Glutamatergic neuron (in vitro differentiated cells): ENCODE data around the gene TMEM207. TPM values are rescaled to one million over a fixed set of nuclear protein-coding genes. Genes with fewer than 3 reads are reported as not detected.
"Not testable (repeated sequence)": the region's sequence is repeated elsewhere in the genome, so short reads cannot be mapped to it uniquely, and the experiment has no call there.

Source experiments
- DNase-seq: peaks from one replicate; pipeline ENCODE4 v3.0.0; 2022
- H3K27ac Mint-ChIP-seq: one replicate; pipeline ENCODE4 v1.8.0; 2020; ENCODE audit warnings: mild to moderate bottlenecking, mixed read lengths, inconsistent platforms; ENCODE audit not compliant: unreplicated experiment
- H3K27me3 Mint-ChIP-seq: one replicate; pipeline ENCODE4 v1.8.0; 2020; ENCODE audit warnings: mild to moderate bottlenecking, moderate library complexity, mixed read lengths, inconsistent platforms; ENCODE audit not compliant: unreplicated experiment
- H3K36me3 Mint-ChIP-seq: one replicate; pipeline ENCODE4 v1.8.0; 2020; ENCODE audit warnings: mild to moderate bottlenecking, mixed read lengths, inconsistent platforms; ENCODE audit not compliant: unreplicated experiment
- H3K4me1 Mint-ChIP-seq: one replicate; pipeline ENCODE4 v1.8.0; 2020; ENCODE audit warnings: mild to moderate bottlenecking, low read depth, mixed read lengths, inconsistent platforms; ENCODE audit not compliant: unreplicated experiment
- H3K4me3 Mint-ChIP-seq: one replicate; pipeline ENCODE4 v1.8.0; 2020; ENCODE audit warnings: mild to moderate bottlenecking, mixed read lengths, inconsistent platforms; ENCODE audit not compliant: unreplicated experiment
- H3K9me3 Mint-ChIP-seq: one replicate; pipeline ENCODE4 v1.8.0; 2020; ENCODE audit warnings: mild to moderate bottlenecking, moderate library complexity, mixed read lengths, inconsistent platforms; ENCODE audit not compliant: unreplicated experiment
- CTCF ChIP-seq: fragments of 200-600 bp; sonication (generic); IDR thresholded peaks from one replicate; pipeline ENCODE4 v1.5.0; 2021; ENCODE audit not compliant: partially characterized antibody, unreplicated experiment
- total RNA-seq: library from RNA; stranded (reverse); fragmentation: NEBNext Ultra II Directional; extraction: Animal tissue kit (Norgen Biotek cat#: 25700); gene quantifications from one replicate; pipeline ENCODE4 v1.2.1, GENCODE V29; 2021; ENCODE audit not compliant: unreplicated experiment

The TMEM207 gene
- total RNA-seq, 1 donor from 2014 or later: not detected

GRCh38 chr3:190491533-190492054, 41.9 kb upstream of the TMEM207 start:
- Mint-ChIP-seq H3K27me3 (no peaks in the 10 kb centered on the region), H3K36me3 (no peaks in the 10 kb centered on the region), H3K27ac (no peak overlapping the region), H3K4me3 (no peak overlapping the region), H3K9me3 (peaks cover 1% of the 10 kb centered on the region), H3K4me1 (peaks cover 10% of the 10 kb centered on the region)
- no peak for TF ChIP-seq CTCF
- no peak for DNase-seq

GRCh38 chr3:190486908-190487607, 37.4 kb upstream of the TMEM207 start:
- H3K4me3 Mint-ChIP-seq: no peak overlapping the region
- H3K9me3 Mint-ChIP-seq: no peaks in the 10 kb centered on the region
- no peak overlapping the region for H3K27ac Mint-ChIP-seq
- peaks cover 10% of the 10 kb centered on the region for H3K4me1 Mint-ChIP-seq
- H3K27me3 Mint-ChIP-seq: no peaks in the 10 kb centered on the region
- DNase-seq: no peak
- no peaks in the 10 kb centered on the region for H3K36me3 Mint-ChIP-seq
- no peak for TF ChIP-seq CTCF

GRCh38 chr3:190486533-190486864, 36.8 kb upstream of the TMEM207 start:
- DNase-seq: no peak
- Mint-ChIP-seq H3K4me1 (peaks cover 10% of the 10 kb centered on the region), H3K4me3 (no peak overlapping the region), H3K9me3 (no peaks in the 10 kb centered on the region), H3K27ac (no peak overlapping the region), H3K27me3 (no peaks in the 10 kb centered on the region), H3K36me3 (no peaks in the 10 kb centered on the region)
- no peak for TF ChIP-seq CTCF

GRCh38 chr3:190485830-190486532, 36.3 kb upstream of the TMEM207 start:
- no peak overlapping the region for H3K4me3 Mint-ChIP-seq
- H3K36me3 Mint-ChIP-seq: no peaks in the 10 kb centered on the region
- TF ChIP-seq CTCF: no peak
- H3K27me3 Mint-ChIP-seq: no peaks in the 10 kb centered on the region
- no peak overlapping the region for H3K27ac Mint-ChIP-seq
- peaks cover 10% of the 10 kb centered on the region for H3K4me1 Mint-ChIP-seq
- DNase-seq: no peak
- H3K9me3 Mint-ChIP-seq: no peaks in the 10 kb centered on the region

- Mint-ChIP-seq H3K36me3 (no peaks in the 10 kb centered on the region), H3K9me3 (peaks cover 2% of the 10 kb centered on the region), H3K27me3 (no peaks in the 10 kb centered on the region), H3K4me1 (peaks cover 2% of the 10 kb centered on the region), H3K27ac (no peak overlapping the region), H3K4me3 (no peak overlapping the region)
- DNase-seq: no peak
- TF ChIP-seq CTCF: no peak
These were observed 32.1 kb upstream of the TMEM207 start for GRCh38 chr3:190481779-190482178.

- H3K9me3 Mint-ChIP-seq, H3K36me3 Mint-ChIP-seq, H3K27ac Mint-ChIP-seq, H3K27me3 Mint-ChIP-seq, DNase-seq, H3K4me3 Mint-ChIP-seq, H3K4me1 Mint-ChIP-seq: not testable (repeated sequence)
These were observed 23.6 kb upstream of the TMEM207 start for GRCh38 chr3:190473261-190473660.
